Measurements from ENCODE around the gene POU2F1. TPM values are rescaled to one million over a fixed set of nuclear protein-coding genes. Genes with fewer than 3 reads are reported as not detected.

POU2F1 gene
- total and polyA plus RNA-seq, 2 donors (not counting 3 experiments of a cell fraction or from before 2014, with no cell fraction given), result 6.0 to 12.9 TPM

DNA sequence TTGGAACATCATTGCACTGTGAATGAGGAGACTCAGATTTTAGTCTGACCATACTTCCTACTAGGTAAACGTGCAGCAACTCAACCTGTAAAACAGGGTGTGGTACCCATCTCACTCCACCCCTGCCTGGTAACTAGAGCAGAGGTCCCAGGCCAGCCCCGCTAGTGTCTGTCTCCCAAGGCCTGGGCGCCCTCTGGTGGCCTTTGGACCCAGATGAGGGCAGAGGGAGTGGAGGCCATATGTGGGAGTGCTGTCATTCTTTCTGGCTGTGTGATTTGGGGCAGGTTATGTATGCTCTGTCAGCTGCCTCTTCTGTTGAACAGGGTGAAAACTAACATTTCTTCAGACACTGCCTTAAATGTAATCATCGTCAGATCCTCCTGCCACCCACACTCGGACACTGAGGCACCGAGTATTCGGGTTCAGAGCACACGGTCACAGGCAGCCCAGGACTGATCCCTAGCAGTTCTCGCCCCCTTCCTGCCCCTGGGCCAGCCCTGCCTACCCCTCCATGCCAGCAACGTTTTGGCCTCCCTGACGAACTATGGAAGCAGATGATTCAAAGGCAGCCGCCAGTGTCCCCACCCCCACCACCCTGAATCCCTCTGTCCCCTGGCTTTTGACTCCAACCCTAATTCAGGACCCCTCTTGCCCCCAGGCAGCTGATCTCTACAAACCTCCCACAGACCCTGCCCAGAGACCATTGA, 221.6 kb downstream of the POU2F1 start:
- intact Hi-C loops (cut with micrococcal nuclease) (loop anchor here (1.0 to 10.0 kb wide), 7 partner anchors 41 to 531 kb away; partner anchors contain the start of gene POU2F1), dilution Hi-C loops (cut with MboI; ENCODE audit: extremely low pct_ligation_motif_present, low sequenced_read_pairs) (no loop called here)
- Histone ChIP-seq H3K27ac (ENCODE audit: insufficient read depth, low read depth, low read length) (no peak overlapping the region), H2AFZ (ENCODE audit: low read depth, low read length) (no peak overlapping the region), H3K27me3 (ENCODE audit: control insufficient read depth in 2 of 2, insufficient read depth in 2 of 2, low read length in 2 of 2) (peaks cover 0 to 4% of the 10 kb centered on the region in 2 experiments), H4K20me1 (replicated peaks; ENCODE audit: control insufficient read depth, extremely low read depth, insufficient read depth, low read length) (no peaks in the 10 kb centered on the region), H3K4me3 (replicated peaks in 1 of 3; ENCODE audit: insufficient read depth in 1 of 3, low read depth in 1 of 3, low read length in 3 of 3) (no peak overlapping the region), H3K79me2 (ENCODE audit: control insufficient read depth, insufficient read depth, low read length) (no peaks in the 10 kb centered on the region), H3K4me2 (ENCODE audit: insufficient read depth, low read length) (no peak overlapping the region), H3K9ac (replicated peaks; ENCODE audit: extremely low read depth, insufficient read depth, low read length) (no peak overlapping the region), H3K9me1 (replicated peaks; ENCODE audit: control insufficient read depth, extremely low read depth, insufficient read depth, low read length) (no peaks in the 10 kb centered on the region), H3K36me3 (ENCODE audit: control insufficient read depth in 2 of 2, extremely low read depth in 1 of 2, insufficient read depth in 2 of 2, low read length in 2 of 2) (no peaks in the 10 kb centered on the region), H3K4me1 (ENCODE audit: control insufficient read depth, extremely low read depth, insufficient read depth, low read length) (no peaks in the 10 kb centered on the region), H3K9me3 (replicated peaks; ENCODE audit: control insufficient read depth, insufficient read depth, low read length) (no peaks in the 10 kb centered on the region)
- DNase-seq (ENCODE audit: low read depth, low spot score), result peak; percentile 49
- ChIA-PET CTCF (interaction anchor here (0.7 to 7.5 kb wide), 10 partner anchors 10 to 532 kb away, joined by 3 to 162 read pairs (median 3); no protein-coding TSS in a partner anchor), POLR2A (no interaction called here)
- BruUV-seq (replicated peaks), result no TSS peak
- peak; percentile 91 for FAIRE-seq
- TF ChIP-seq, protein P1, sequence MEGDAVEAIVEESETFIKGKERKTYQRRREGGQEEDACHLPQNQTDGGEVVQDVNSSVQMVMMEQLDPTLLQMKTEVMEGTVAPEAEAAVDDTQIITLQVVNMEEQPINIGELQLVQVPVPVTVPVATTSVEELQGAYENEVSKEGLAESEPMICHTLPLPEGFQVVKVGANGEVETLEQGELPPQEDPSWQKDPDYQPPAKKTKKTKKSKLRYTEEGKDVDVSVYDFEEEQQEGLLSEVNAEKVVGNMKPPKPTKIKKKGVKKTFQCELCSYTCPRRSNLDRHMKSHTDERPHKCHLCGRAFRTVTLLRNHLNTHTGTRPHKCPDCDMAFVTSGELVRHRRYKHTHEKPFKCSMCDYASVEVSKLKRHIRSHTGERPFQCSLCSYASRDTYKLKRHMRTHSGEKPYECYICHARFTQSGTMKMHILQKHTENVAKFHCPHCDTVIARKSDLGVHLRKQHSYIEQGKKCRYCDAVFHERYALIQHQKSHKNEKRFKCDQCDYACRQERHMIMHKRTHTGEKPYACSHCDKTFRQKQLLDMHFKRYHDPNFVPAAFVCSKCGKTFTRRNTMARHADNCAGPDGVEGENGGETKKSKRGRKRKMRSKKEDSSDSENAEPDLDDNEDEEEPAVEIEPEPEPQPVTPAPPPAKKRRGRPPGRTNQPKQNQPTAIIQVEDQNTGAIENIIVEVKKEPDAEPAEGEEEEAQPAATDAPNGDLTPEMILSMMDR (IDR thresholded peaks at IDR 0.05; ENCODE audit: extremely low read depth in 1 of 2, insufficient read depth in 1 of 2, low read depth in 1 of 2, low read length in 2 of 2), result peak; percentile 81 to 88
- no peak for TF ChIP-seq POLR2A (IDR thresholded peaks at IDR 0.05; ENCODE audit: low read depth, low read length)

DNA sequence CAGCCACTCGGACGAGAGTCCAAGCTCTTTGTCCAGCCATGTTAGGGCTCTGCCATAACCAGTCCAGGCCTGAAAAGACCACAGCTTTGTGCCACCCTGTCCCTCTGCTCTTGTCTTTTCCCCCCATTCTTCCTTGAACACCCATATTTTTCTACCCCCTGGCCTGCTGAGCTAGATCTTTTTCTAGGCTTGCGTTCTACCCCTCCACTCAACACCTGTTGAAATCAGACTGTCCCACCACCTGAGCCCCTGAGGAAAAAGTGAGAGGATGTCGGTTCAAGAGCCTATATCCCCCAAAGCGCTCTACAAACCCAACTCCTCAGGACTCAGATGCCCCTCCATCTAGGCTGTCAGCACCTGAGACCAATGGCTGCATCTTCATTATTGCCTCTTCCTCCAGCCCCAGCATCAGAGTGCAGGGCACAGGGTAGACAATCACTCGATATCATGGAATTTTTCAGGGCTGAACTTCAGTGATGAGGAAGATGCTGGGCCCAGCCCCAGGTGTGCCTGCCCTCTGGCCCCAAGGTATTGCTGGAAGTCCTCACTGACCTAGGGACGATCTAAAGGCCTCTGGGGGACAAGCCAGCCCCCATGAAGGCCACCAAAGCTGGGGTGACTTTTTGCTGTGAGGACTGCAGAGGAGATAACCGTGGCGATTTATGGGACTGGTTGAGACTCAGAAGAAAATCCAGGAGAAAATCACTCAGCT, 222.3 kb downstream of the POU2F1 start:
- Histone ChIP-seq H3K4me3 (replicated peaks in 1 of 3; ENCODE audit: insufficient read depth in 1 of 3, low read depth in 1 of 3, low read length in 3 of 3) (no peak overlapping the region), H2AFZ (ENCODE audit: low read depth, low read length) (no peak overlapping the region), H3K9ac (replicated peaks; ENCODE audit: extremely low read depth, insufficient read depth, low read length) (no peak overlapping the region), H3K79me2 (ENCODE audit: control insufficient read depth, insufficient read depth, low read length) (no peaks in the 10 kb centered on the region), H3K36me3 (ENCODE audit: control insufficient read depth in 2 of 2, extremely low read depth in 1 of 2, insufficient read depth in 2 of 2, low read length in 2 of 2) (no peaks in the 10 kb centered on the region), H3K4me1 (ENCODE audit: control insufficient read depth, extremely low read depth, insufficient read depth, low read length) (no peaks in the 10 kb centered on the region), H3K4me2 (ENCODE audit: insufficient read depth, low read length) (no peak overlapping the region), H3K9me3 (replicated peaks; ENCODE audit: control insufficient read depth, insufficient read depth, low read length) (no peaks in the 10 kb centered on the region), H3K27me3 (ENCODE audit: control insufficient read depth in 2 of 2, insufficient read depth in 2 of 2, low read length in 2 of 2) (peaks cover 0 to 4% of the 10 kb centered on the region in 2 experiments), H3K9me1 (replicated peaks; ENCODE audit: control insufficient read depth, extremely low read depth, insufficient read depth, low read length) (no peaks in the 10 kb centered on the region), H4K20me1 (replicated peaks; ENCODE audit: control insufficient read depth, extremely low read depth, insufficient read depth, low read length) (no peaks in the 10 kb centered on the region), H3K27ac (ENCODE audit: insufficient read depth, low read depth, low read length) (no peak overlapping the region)
- TF ChIP-seq MYC (IDR thresholded peaks at IDR 0.05; ENCODE audit: low read depth, low read length) (no peak), FOS (IDR thresholded peaks at IDR 0.05; ENCODE audit: borderline replicate concordance, insufficient read depth, low read length) (no peak), EZH2 (IDR thresholded peaks at IDR 0.05; ENCODE audit: borderline replicate concordance, low read depth, low read length, severe bottlenecking) (no peak), GATA2 (IDR thresholded peaks at IDR 0.05; ENCODE audit: insufficient read depth, insufficient read length, low read depth, low read length) (no peak), POLR2A (IDR thresholded peaks at IDR 0.05; ENCODE audit: low read depth, low read length) (no peak), JUN (IDR thresholded peaks at IDR 0.05; ENCODE audit: borderline replicate concordance, insufficient read depth, insufficient read length, low read depth) (no peak), POLR2AphosphoS5 (IDR thresholded peaks at IDR 0.05; ENCODE audit: insufficient read depth, low read depth, low read length) (no peak)
- TF ChIP-seq, protein P2, sequence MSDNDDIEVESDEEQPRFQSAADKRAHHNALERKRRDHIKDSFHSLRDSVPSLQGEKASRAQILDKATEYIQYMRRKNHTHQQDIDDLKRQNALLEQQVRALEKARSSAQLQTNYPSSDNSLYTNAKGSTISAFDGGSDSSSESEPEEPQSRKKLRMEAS (IDR thresholded peaks at IDR 0.05; ENCODE audit: insufficient read depth, insufficient read length), result no peak
- TF ChIP-seq, protein P1 (IDR thresholded peaks at IDR 0.05; ENCODE audit: extremely low read depth in 1 of 2, insufficient read depth in 1 of 2, low read depth in 1 of 2, low read length in 2 of 2), result no peak
- CTCF ChIA-PET, result interaction anchor here (0.7 to 7.5 kb wide), 10 partner anchors 10 to 532 kb away, joined by 3 to 162 read pairs (median 3); no protein-coding TSS in a partner anchor
- intact Hi-C loops (cut with micrococcal nuclease) (loop anchor here (1.0 to 10.0 kb wide), 7 partner anchors 42 to 532 kb away; partner anchors contain the start of gene POU2F1), dilution Hi-C loops (cut with MboI; ENCODE audit: extremely low pct_ligation_motif_present, low sequenced_read_pairs) (no loop called here)
- no peak for DNase-seq (ENCODE audit: low read depth, low spot score)
- FAIRE-seq, result no peak
- POLR2A ChIA-PET, result no interaction called here
- BruUV-seq (replicated peaks), result no TSS peak
